Measurements from ENCODE around the gene RAB24.

DNA sequence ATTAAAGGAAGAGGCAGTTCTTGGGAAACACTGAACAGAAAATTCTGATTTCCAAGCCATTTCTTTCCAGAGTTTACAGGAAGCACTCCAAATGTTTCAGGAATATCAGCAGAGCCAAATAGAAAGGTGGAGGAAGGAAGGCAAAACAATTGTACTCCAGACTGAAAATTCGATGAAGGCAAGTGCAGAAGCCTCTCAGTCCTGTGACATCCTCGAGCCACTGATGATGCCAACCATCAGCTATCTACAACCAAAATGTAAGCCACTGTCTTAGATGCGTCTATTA, 45.8 kb upstream of the RAB24 start:
- TF ChIP-seq CTCF (IDR thresholded peaks at IDR 0.05), result no peak
- TF ChIP-seq, protein P1, sequence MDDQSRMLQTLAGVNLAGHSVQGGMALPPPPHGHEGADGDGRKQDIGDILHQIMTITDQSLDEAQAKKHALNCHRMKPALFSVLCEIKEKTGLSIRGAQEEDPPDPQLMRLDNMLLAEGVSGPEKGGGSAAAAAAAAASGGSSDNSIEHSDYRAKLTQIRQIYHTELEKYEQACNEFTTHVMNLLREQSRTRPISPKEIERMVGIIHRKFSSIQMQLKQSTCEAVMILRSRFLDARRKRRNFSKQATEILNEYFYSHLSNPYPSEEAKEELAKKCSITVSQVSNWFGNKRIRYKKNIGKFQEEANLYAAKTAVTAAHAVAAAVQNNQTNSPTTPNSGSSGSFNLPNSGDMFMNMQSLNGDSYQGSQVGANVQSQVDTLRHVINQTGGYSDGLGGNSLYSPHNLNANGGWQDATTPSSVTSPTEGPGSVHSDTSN (IDR thresholded peaks at IDR 0.05), result no peak
- TF ChIP-seq, protein P2, sequence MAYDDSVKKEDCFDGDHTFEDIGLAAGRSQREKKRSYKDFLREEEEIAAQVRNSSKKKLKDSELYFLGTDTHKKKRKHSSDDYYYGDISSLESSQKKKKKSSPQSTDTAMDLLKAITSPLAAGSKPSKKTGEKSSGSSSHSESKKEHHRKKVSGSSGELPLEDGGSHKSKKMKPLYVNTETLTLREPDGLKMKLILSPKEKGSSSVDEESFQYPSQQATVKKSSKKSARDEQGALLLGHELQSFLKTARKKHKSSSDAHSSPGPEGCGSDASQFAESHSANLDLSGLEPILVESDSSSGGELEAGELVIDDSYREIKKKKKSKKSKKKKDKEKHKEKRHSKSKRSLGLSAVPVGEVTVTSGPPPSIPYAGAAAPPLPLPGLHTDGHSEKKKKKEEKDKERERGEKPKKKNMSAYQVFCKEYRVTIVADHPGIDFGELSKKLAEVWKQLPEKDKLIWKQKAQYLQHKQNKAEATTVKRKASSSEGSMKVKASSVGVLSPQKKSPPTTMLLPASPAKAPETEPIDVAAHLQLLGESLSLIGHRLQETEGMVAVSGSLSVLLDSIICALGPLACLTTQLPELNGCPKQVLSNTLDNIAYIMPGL (CRISPR knock-in tag; IDR thresholded peaks at IDR 0.05; ENCODE audit: borderline replicate concordance), result no peak
- no peak for TF ChIP-seq JUNB (IDR thresholded peaks at IDR 0.05)
